H1 (cell line): Measurements from ENCODE around the gene CCDC136. TPM values are rescaled to one million over a fixed set of nuclear protein-coding genes. Genes with fewer than 3 reads are reported as not detected.
A peak's percentile ranks its signal among the peaks of the same experiment; 100 is the strongest.

Source experiments
- CTCF ChIA-PET: fragments of 300-600 bp; sonication (Branson Sonifier 250); formaldehyde crosslinking; loops from one replicate; lab custom pipeline; 2021; ENCODE audit not compliant: partially characterized antibody; lab: Charles Lee
- POLR2A ChIA-PET: fragments of 300-600 bp; sonication (Branson Sonifier 250); formaldehyde crosslinking; loops from one replicate; lab custom pipeline; 2021; ENCODE audit warnings: inconsistent platforms; ENCODE audit not compliant: partially characterized antibody; lab: Charles Lee
- DNase-seq, 2 experiments: peaks; one replicate each; pipeline versions ENCODE4 v3.0.0 to v3.0.0-alpha.2; 2010 to 2022; ENCODE audit warnings: low spot score in 2 of 2, low read depth in 1 of 2, mixed read lengths in 1 of 2
- FAIRE-seq: peaks from 2 replicates; lab custom pipeline; 2011; peaks lifted over from hg19 to GRCh38; lab: Jason Lieb, UNC
- H2AFZ ChIP-seq: 2 replicates; pipeline ENCODE4 v1.8.1; 2012; ENCODE audit warnings: low read length, inconsistent platforms
- H2AK5ac ChIP-seq: 2 replicates; pipeline ENCODE4 v1.6.1; 2013; ENCODE audit warnings: low read depth, low read length
- H2BK120ac ChIP-seq: replicated peaks from 2 replicates; pipeline ENCODE3; 2013; ENCODE audit warnings: low read depth, low read length, inconsistent platforms
- H2BK12ac ChIP-seq: 2 replicates; pipeline ENCODE4 v1.6.1; 2013; ENCODE audit warnings: low read depth, low read length
- H2BK15ac ChIP-seq: 2 replicates; pipeline ENCODE4 v1.6.1; 2013; ENCODE audit warnings: low read length
- H2BK20ac ChIP-seq: 2 replicates; pipeline ENCODE4 v1.6.1; 2013; ENCODE audit warnings: low read length
- H2BK5ac ChIP-seq: 2 replicates; pipeline ENCODE4 v1.6.1; 2013; ENCODE audit warnings: low read depth, low read length
- H3K14ac ChIP-seq: 2 replicates; pipeline ENCODE4 v1.6.1; 2013; ENCODE audit warnings: inconsistent platforms; ENCODE audit not compliant: insufficient read length
- H3K18ac ChIP-seq: 2 replicates; pipeline ENCODE4 v1.6.1; 2013; ENCODE audit warnings: low read length; ENCODE audit errors: extremely low read depth
- H3K23ac ChIP-seq: 2 replicates; pipeline ENCODE4 v1.6.1; 2013; ENCODE audit warnings: inconsistent platforms; ENCODE audit not compliant: insufficient read length
- H3K23me2 ChIP-seq: 2 replicates; pipeline ENCODE4 v1.6.1; 2013; ENCODE audit warnings: low read depth, low read length
- H3K27ac ChIP-seq: 2 replicates; pipeline ENCODE4 v1.6.1; 2011; ENCODE audit warnings: low read depth, low read length, inconsistent platforms
- H3K27me3 ChIP-seq, 4 experiments: replicated peaks in 1 of 4; 1 replicate in 1 of 4; 2 replicates in 3 of 4; pipeline versions ENCODE4 v1.6.1 to v1.8.1; 2011 to 2013; ENCODE audit warnings: low read length in 3 of 4, mild to moderate bottlenecking in 3 of 4, inconsistent platforms in 2 of 4, mixed read lengths in 2 of 4, moderate library complexity in 1 of 4; ENCODE audit not compliant: control insufficient read depth in 3 of 4, insufficient read depth in 3 of 4; ENCODE audit errors: extremely low read depth in 1 of 4
- H3K36me3 ChIP-seq, 4 experiments: 2 replicates each; pipeline versions ENCODE4 v1.6.1 to v1.8.1; 2011 to 2013; ENCODE audit warnings: mild to moderate bottlenecking in 4 of 4, low read length in 3 of 4, moderate library complexity in 2 of 4, control low read depth in 1 of 4, inconsistent platforms in 1 of 4; ENCODE audit not compliant: insufficient read depth in 4 of 4, control insufficient read depth in 2 of 4
- H3K4ac ChIP-seq: replicated peaks from 2 replicates; pipeline ENCODE3; 2013; ENCODE audit warnings: low read length, low read depth, mixed read lengths, inconsistent platforms; ENCODE audit not compliant: insufficient read length
- H3K4me1 ChIP-seq, 4 experiments: replicated peaks in 1 of 4; 1 replicate in 1 of 4; 2 replicates in 3 of 4; pipeline versions ENCODE4 v1.6.1 to v1.8.1; 2011 to 2013; ENCODE audit warnings: low read length in 3 of 4, inconsistent platforms in 2 of 4, mixed read lengths in 1 of 4; ENCODE audit not compliant: insufficient read depth in 4 of 4, control insufficient read depth in 3 of 4
- H3K4me2 ChIP-seq, 2 experiments: 2 replicates each; pipeline versions ENCODE4 v1.6.1 to v1.8.1; 2011 to 2013; ENCODE audit warnings: low read depth in 2 of 2, low read length in 2 of 2, control low read depth in 1 of 2, inconsistent platforms in 1 of 2, mild to moderate bottlenecking in 1 of 2; ENCODE audit not compliant: insufficient read depth in 1 of 2
- H3K4me3 ChIP-seq, 4 experiments: fragments of 200-600, 300-600 bp in 1 of 4; sonication (generic), shearing (Covaris generic), sonication (Bioruptor Twin) in 1 of 4; 2 replicates each; pipeline versions ENCODE4 v1.5.1 to v1.8.1; 2011 to 2016; ENCODE audit warnings: low read length in 4 of 4, low read depth in 3 of 4, control low read depth in 2 of 4, inconsistent platforms in 2 of 4, mild to moderate bottlenecking in 2 of 4, mixed read lengths in 1 of 4, moderate library complexity in 1 of 4; ENCODE audit not compliant: insufficient read depth in 2 of 4; ENCODE audit errors: extremely low read depth in 1 of 4
- H3K56ac ChIP-seq: replicated peaks from 2 replicates; pipeline ENCODE3; 2013; ENCODE audit warnings: low read depth, mild to moderate bottlenecking, mixed read lengths, low read length, inconsistent platforms; ENCODE audit not compliant: insufficient read length
- H3K79me1 ChIP-seq: 2 replicates; pipeline ENCODE4 v1.6.1; 2013; ENCODE audit warnings: low read depth, low read length, control low read depth
- H3K79me2 ChIP-seq, 2 experiments: 2 replicates each; pipeline versions ENCODE4 v1.6.1 to v1.8.1; 2012 to 2013; ENCODE audit warnings: low read length in 2 of 2, mild to moderate bottlenecking in 2 of 2, inconsistent platforms in 1 of 2; ENCODE audit not compliant: insufficient read depth in 2 of 2, control insufficient read depth in 1 of 2
- H3K9ac ChIP-seq, 4 experiments: replicated peaks in 1 of 4; 1 replicate in 1 of 4; 2 replicates in 3 of 4; pipeline versions ENCODE4 v1.6.1 to v1.8.1; 2011 to 2013; ENCODE audit warnings: low read depth in 3 of 4, low read length in 3 of 4, control low read depth in 2 of 4, mild to moderate bottlenecking in 2 of 4, moderate library complexity in 2 of 4, inconsistent platforms in 1 of 4; ENCODE audit errors: extremely low read depth in 1 of 4
- H3K9me3 ChIP-seq, 2 experiments: 2 replicates each; pipeline versions ENCODE4 v1.6.1 to v1.8.1; 2012 to 2013; ENCODE audit warnings: mild to moderate bottlenecking in 2 of 2, moderate library complexity in 2 of 2, control low read depth in 1 of 2, inconsistent platforms in 1 of 2, low read depth in 1 of 2, low read length in 1 of 2, mixed read lengths in 1 of 2; ENCODE audit not compliant: insufficient read depth in 2 of 2
- H4K20me1 ChIP-seq, 2 experiments: replicated peaks in 1 of 2; 2 replicates each; pipeline versions ENCODE3 to v1.8.1; 2011 to 2013; ENCODE audit warnings: inconsistent platforms in 2 of 2, low read length in 2 of 2, mild to moderate bottlenecking in 1 of 2; ENCODE audit not compliant: insufficient read depth in 2 of 2, control insufficient read depth in 1 of 2
- H4K5ac ChIP-seq: 2 replicates; pipeline ENCODE4 v1.6.1; 2013; ENCODE audit warnings: low read length, low read depth, mixed read lengths, inconsistent platforms; ENCODE audit not compliant: insufficient read length
- H4K8ac ChIP-seq: 2 replicates; pipeline ENCODE4 v1.8.0; 2013; ENCODE audit warnings: mild to moderate bottlenecking, moderate library complexity, low read length, inconsistent platforms; ENCODE audit not compliant: insufficient read depth; ENCODE audit errors: extremely low read depth
- H4K91ac ChIP-seq: replicated peaks from 2 replicates; pipeline ENCODE3; 2013; ENCODE audit warnings: low read length, mixed read lengths, inconsistent platforms; ENCODE audit not compliant: insufficient read length
- CHD2 ChIP-seq: IDR thresholded peaks from 2 replicates; pipeline ENCODE4 v1.6.1; 2012; ENCODE audit warnings: low read length, improper control_type of control experiment
- E2F6 ChIP-seq: IDR thresholded peaks from 2 replicates; pipeline ENCODE4 v1.6.1; 2012; ENCODE audit warnings: inconsistent platforms
- FOSL1 ChIP-seq: IDR thresholded peaks from 2 replicates; pipeline ENCODE4 v1.6.1; 2011; ENCODE audit warnings: mild to moderate bottlenecking, low read depth, low read length, moderate library complexity; ENCODE audit not compliant: insufficient read depth
- MAFK ChIP-seq: IDR thresholded peaks from 2 replicates; pipeline ENCODE4 v1.6.1; 2012; ENCODE audit warnings: low read depth, mild to moderate bottlenecking, improper control_type of control experiment, low read length
- POU5F1 ChIP-seq: IDR thresholded peaks from 2 replicates; pipeline ENCODE4 v1.6.1; 2011; ENCODE audit warnings: low read depth, mild to moderate bottlenecking, low read length, moderate library complexity
- RNF2 ChIP-seq: fragments of 200-900, 300-1000 bp; sonication (generic); IDR thresholded peaks from 2 replicates; pipeline ENCODE4 v1.7.1; 2016; ENCODE audit warnings: borderline replicate concordance, low read depth, mild to moderate bottlenecking, antibody characterized with exemption, low read length; ENCODE audit not compliant: poor library complexity, severe bottlenecking; ENCODE audit errors: missing control alignments
- SAP30 ChIP-seq: fragments of 300-600 bp; sonication (generic); IDR thresholded peaks from 2 replicates; pipeline ENCODE4 v1.7.1; 2012; ENCODE audit warnings: low read length, moderate library complexity, mild to moderate bottlenecking, inconsistent platforms; ENCODE audit not compliant: insufficient read depth, insufficient replicate concordance
- SIX5 ChIP-seq: IDR thresholded peaks from 2 replicates; pipeline ENCODE4 v1.6.1; 2011; ENCODE audit warnings: mild to moderate bottlenecking, low read depth, low read length
- SP4 ChIP-seq: IDR thresholded peaks from 2 replicates; pipeline ENCODE4 v1.6.1; 2012; ENCODE audit warnings: low read length, inconsistent platforms
- TBP ChIP-seq: IDR thresholded peaks from 2 replicates; pipeline ENCODE4 v1.6.1; 2011; ENCODE audit warnings: low read depth, low read length, improper control_type of control experiment
- WGBS, 2 experiments: shearing (Covaris generic) in 1 of 2; methylation state at CpG; one replicate each; pipeline versions ENCODE4 v1.1.6 to v1.1.7; 2013 to 2015; ENCODE audit warnings: low lambda C conversion rate in 2 of 2, mixed read lengths in 2 of 2, inconsistent platforms in 1 of 2, low coverage in 1 of 2, missing lambda C conversion rate in 1 of 2; ENCODE audit not compliant: insufficient replicate concordance in 2 of 2, insufficient coverage in 1 of 2, insufficient read length in 1 of 2; ENCODE audit errors: extremely low coverage in 1 of 2, missing lambda C conversion rate in 1 of 2; 5-methylcytosine and 5-hydroxymethylcytosine counted together
- polyA plus RNA-seq, 7 experiments: library from polyadenylated mRNA; depleted of rRNA in 3 of 7; stranded (reverse) in 5 of 7; unstranded in 2 of 7; fragments of >200 nt in 5 of 7; fragments of 200-250 nt in 2 of 7; gene quantifications; 1 replicate in 5 of 7; 2 replicates in 1 of 7; 4 replicates in 1 of 7; pipeline versions ENCODE4 v1.2.1 to v1.2.3, GENCODE V29; 2011 to 2013; ENCODE audit warnings: missing spikeins in 2 of 7, mixed read lengths in 2 of 7
- total RNA-seq: library from RNA; stranded (reverse); fragmentation: NEBNext Ultra II Directional; extraction: Animal tissue kit (Norgen Biotek cat#: 25700); gene quantifications from 2 replicates; pipeline ENCODE4 v1.2.1, GENCODE V29; 2021

Gene CCDC136
- total and polyA plus RNA-seq, 2 of the 8 experiments (the other 6 are each of a cell fraction or from before 2014, with no cell fraction given) = 35.6 to 47.7 TPM

GRCh38 chr7:128775744-128776474, 15.9 kb upstream of the CCDC136 start, which contains the start of gene OPN1SW:
TSS of gene OPN1SW (minus strand) at chr7:128775794. CDS start at chr7:128775781, 13 bp downstream.
- TF ChIP-seq MAFK = no peak
- TF ChIP-seq CHD2 = no peak
- TF ChIP-seq E2F6 = no peak
- no peak for TF ChIP-seq POU5F1
- no peak for TF ChIP-seq RNF2
- TF ChIP-seq SIX5 = no peak
- no peak for TF ChIP-seq FOSL1
- TF ChIP-seq TBP = no peak
- no peak for TF ChIP-seq SAP30
- no peak for TF ChIP-seq SP4
- Histone ChIP-seq H4K5ac (no peak within 1 kb of the TSS), H3K79me1 (no peaks in the 10 kb centered on the region), H2BK20ac (no peak within 1 kb of the TSS), H4K8ac (no peak within 1 kb of the TSS), H3K79me2 (no peaks in the 10 kb centered on the region), H2BK12ac (no peak within 1 kb of the TSS), H3K4me1 (no peaks in the 10 kb centered on the region), H3K36me3 (peaks cover 2 to 25% (median 14%) of the 10 kb centered on the region in 4 experiments; a peak in 6 of 8 replicates), H3K4ac (no peak within 1 kb of the TSS), H3K9me3 (peaks cover 0 to 4% of the 10 kb centered on the region in 2 experiments; a peak in 2 of 4 replicates), H2AK5ac (no peak within 1 kb of the TSS), H2BK5ac (no peak within 1 kb of the TSS), H2BK15ac (no peak within 1 kb of the TSS), H4K20me1 (no peaks in the 10 kb centered on the region), H3K4me3 (no peak within 1 kb of the TSS), H3K4me2 (no peak within 1 kb of the TSS), H3K23ac (no peak within 1 kb of the TSS), H3K27me3 (no peaks in the 10 kb centered on the region), H3K18ac (no peak within 1 kb of the TSS), H3K14ac (no peak within 1 kb of the TSS), H3K9ac (0 out of 7 replicates have a peak within 1 kb of the TSS, but pooled peaks of 1 of the 4 experiments have one; percentile 7), H4K91ac (no peak within 1 kb of the TSS), H3K23me2 (no peaks in the 10 kb centered on the region), H2AFZ (no peak within 1 kb of the TSS), H3K56ac (no peak within 1 kb of the TSS), H3K27ac (no peak within 1 kb of the TSS), H2BK120ac (no peak within 1 kb of the TSS)
- FAIRE-seq (no peak), DNase-seq (no peak)
- ChIA-PET CTCF (interaction anchor here (4.1 kb wide), 1 partner anchor 105 kb away, joined by 12 read pairs; no protein-coding TSS in a partner anchor), POLR2A (interaction anchor here (0.7 to 2.8 kb wide), 2 partner anchors 19 to 37 kb away, joined by 3 to 8 read pairs; partner anchors contain the start of gene CALU)
- 90% methylated on average over 4 of the region's 4 CpGs; no CpG with 5 or more reads in 1 of the 2 experiments for WGBS, 2 experiments
